Stimulated activated naive CD4-positive, alpha-beta T cell treated with Interleukin-2 at 50 U/mL for 16 hours (primary cell): ENCODE data around the gene UBE2C.
A peak's percentile ranks its signal among the peaks of the same experiment; 100 is the strongest.

Experiments used
- DNase-seq: peaks from one replicate; lab custom pipeline; 2025; lab: John Stamatoyannopoulos, UW

Gene UBE2C

DNA sequence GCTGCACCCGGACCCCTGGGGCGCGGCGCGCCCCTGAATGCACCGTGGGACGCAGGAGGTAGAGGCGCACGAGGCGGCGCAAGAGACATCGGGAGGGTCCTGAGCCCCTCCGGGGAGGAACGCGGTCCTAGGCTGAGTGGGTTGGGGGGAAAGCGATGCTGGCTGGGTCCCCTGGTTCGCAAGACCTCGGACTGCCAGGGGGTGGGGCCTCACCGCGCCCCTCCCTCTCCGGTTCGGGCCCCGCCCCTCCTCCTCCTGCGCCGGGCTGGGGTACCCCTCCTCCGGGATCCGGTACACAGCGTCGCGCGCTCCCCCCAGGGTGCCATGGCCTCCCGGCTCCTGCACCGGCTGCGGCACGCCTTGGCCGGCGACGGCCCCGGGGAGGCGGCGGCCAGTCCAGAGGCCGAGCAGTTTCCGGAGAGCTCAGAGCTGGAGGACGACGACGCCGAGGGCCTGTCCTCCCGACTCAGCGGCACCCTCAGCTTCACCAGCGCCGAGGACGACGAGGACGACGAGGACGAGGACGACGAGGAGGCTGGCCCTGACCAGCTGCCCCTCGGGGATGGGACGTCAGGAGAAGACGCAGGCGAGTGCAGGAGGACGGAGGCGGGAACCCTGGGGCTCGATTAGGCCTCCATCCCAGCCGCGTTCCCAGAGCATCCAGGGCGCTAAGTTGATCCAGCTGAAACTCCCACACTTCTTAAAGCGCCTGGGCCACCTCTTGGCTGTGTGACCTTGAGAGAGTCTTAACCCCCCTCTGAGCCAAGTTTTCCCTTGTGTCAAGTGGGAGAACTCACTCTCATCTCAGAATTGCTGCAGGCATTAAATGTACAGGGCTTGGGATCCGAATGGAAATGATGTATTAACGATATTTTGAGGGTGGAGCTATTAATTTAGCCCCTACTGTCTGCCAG lies 21.7 kb downstream of the UBE2C start:
- DNase-seq = peak; percentile 30

- DNase-seq = no peak
These were observed 22.3 kb downstream of the UBE2C start for GRCh38 chr20:45834797-45835161.

GRCh38 chr20:45835329-45835765 lies 22.9 kb downstream of the UBE2C start:
- no peak for DNase-seq

DNA sequence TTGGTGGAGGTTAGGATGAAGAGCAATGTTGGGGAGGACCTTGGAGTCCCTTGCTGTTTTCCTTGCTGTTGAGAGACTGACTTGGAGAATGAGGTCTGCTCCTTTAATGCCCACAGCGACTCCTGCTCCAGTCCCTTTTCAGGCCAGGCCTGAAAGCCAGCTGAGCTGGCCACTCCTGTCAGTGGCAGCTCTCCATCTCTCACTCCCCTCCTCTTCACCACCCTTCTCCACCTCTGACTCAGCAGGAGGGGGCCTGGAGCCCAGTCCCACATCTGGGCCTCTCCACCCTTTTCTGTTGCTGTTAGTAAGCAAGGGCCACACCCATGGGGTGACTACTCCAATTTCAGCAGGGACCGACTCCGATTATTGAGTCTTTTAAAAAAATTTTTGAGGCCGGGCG lies 23.4 kb downstream of the UBE2C start:
- DNase-seq = no peak

- DNase-seq = no peak
These were observed 24.4 kb downstream of the UBE2C start for GRCh38 chr20:45836841-45837240.

GRCh38 chr20:45840700-45841198 lies 28.3 kb downstream of the UBE2C start:
- DNase-seq = no peak

DNA sequence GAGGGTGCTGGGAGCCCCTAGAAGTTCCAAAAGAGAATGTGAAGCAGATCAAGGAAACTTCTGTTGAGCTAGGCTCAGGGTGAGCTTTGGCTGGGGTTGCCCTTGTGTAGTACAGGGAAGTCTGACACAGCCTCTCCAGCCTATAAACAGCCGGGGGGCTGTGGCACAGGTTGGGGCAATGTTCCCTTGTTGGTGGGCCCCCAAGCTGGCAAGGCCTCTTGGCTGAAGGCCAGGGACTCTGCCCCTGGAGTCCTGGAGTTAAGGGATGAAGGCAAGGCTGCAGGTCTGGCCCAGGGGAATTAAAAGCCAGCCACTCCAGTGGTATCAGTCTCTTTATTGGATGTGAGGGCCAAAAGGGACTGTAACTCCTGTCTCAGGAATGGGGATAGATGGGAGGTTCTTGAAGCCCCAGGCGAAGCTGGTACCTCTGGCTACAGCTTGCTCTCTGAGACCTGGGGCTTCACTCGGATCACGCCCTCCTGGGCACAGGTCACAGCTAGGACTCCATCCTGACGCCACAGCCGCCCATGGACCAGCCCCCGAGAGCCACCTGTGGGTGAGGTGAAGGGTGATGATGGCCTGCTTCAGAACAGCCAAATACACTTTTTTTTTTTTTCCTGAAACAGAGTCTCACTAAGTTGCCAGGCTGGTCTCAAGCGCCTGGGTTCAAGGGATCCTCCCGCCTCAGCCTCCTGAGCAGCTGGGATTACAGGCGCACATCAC lies 29.1 kb downstream of the UBE2C start:
- no peak for DNase-seq

GRCh38 chr20:45842169-45842812 lies 29.8 kb downstream of the UBE2C start:
- no peak for DNase-seq

DNA sequence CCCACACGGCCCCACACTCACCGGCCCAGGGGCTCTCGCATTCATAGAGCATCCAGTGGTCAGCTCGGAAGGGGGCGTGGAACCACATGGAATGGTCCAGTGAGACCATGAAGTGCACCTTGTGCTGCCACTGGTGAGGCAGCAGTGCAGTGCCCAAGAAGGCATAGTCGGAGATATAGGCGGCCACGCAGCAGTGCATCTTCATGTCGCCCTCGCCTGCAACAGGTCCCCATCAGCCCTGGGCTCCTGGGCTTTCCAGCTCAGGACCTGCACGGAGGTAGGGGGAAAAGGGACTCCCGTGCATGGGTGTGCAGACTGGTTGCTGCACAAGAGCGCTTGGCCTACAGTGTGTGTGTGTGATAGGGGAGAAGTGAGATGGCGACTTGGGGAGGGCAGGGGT lies 31.1 kb downstream of the UBE2C start:
- DNase-seq = no peak

DNA sequence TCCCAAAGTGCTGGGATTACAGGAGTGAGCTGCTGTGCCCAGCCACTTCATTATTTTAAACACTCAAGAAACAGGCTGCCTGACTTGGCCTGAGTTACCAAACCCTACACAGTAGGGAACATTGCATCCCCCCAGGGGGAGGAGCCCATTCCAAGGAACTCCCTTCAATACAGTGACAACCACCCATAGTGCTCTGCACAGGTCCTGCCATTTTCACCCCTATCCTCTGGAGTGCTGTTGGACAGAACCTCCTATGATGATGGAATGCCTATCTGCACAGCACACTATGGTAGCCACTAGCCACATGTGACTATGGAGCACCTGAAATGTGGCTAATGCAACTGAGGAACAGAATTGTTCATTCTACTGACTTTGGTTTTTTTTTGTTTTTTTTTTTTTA lies 33.0 kb downstream of the UBE2C start:
- no peak for DNase-seq

DNA sequence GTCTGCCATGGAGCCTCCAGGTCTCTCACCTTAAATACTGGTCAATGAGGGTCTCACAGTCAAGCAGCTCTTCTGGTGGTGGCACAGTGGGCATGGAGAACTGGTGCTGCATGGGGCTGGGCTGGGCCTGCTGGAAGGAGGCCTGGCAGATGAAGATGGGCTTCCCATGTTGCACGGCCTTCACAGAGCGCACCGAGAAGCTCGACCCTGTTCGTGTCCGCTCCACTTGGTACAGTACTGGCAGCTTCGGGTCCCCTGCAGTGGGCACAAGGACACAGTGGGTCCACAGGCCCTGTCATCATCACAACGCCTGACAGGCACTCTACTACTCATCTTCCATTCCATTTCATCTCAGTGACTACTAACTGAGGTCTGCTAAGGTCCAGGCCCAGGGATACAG lies 36.0 kb downstream of the UBE2C start:
- no peak for DNase-seq

DNA sequence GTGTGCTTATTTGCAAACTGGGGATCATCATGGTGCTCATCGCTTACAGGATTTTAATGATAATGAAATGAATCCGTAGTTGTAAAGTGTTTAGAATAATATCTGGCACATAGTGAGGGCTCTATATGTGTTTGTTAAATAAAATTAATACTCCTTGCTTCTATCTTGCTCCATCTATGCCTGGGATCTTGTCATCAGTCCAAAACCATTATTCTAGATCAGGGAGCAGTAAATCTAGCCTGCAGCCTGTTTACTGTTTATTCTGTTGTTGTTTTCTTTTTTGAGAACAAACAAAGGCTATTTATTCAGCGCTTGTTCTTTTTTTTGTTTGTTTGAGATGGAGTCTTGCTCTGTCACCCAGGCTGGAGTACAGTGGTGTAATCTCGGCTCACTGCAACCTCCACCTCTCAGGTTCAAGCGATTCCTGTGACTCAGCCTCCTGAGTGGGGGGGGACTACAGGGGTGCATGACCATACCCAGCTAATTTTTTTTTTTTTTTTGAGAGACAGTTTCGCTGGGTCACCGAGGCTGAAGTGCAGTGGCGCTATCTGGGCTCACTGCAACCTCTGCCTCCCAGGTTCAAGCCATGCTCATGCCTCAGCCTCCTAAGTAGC lies 36.6 kb downstream of the UBE2C start:
- DNase-seq = no peak

- no peak for DNase-seq
These were observed 37.8 kb downstream of the UBE2C start for GRCh38 chr20:45850238-45850637.

DNA sequence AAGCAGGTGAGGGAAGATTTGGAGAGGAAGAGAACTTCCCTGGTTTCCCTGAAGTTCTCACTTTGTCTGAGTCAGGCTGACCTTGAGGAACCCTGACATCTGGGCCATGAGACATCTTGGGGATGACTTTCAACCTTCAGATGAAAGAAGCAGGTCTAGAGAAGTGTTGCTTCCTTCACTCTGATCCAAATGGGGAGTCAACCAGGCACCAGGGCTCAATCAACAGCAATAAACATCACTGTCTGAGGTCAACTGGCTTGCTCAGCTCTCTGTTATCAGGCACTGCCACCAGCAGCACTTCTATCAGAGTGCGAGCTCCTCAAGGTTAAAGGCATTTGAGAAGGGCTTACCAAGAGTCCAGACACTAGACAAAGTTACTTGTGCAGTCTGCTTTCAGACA lies 38.5 kb downstream of the UBE2C start:
- no peak for DNase-seq

DNA sequence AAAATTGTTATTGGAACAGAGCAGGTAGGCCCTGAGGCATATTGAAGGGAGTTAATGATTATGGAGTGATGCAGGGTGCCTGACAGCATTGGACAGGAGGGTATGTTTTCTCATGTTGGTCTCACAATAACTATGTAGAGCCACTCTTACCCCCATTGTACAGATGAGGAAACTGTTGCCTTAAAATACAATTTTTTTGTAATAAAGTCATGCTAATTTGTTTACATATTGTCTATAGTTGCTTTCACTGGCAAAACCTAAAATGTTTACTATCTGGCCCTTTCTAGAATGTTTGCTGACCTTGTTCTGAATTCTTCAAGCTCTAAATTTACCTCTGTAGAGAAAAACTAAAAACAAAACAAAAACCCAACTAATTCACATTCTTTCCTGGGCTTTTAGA lies 39.1 kb downstream of the UBE2C start:
- no peak for DNase-seq

- DNase-seq = no peak
These were observed 39.9 kb downstream of the UBE2C start for GRCh38 chr20:45852326-45852725.

DNA sequence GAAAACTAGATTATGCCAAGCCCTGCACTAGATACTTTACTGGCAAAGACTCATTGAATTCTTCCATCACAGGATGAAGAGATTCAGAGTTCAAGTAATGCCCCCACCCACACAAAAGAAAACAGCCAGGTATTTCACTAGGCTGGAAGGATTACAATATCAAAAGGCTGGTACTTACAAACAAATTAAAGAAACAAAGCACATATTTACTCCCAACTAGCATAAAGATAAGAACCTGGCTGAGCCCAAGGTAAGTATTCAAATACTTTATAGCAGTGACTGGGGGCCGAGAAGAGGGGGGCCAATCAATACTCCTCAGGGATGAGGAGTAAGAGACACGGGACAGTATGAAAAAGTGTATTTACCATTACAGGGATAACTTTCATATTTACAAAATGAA lies 41.0 kb downstream of the UBE2C start:
- DNase-seq = no peak

DNA sequence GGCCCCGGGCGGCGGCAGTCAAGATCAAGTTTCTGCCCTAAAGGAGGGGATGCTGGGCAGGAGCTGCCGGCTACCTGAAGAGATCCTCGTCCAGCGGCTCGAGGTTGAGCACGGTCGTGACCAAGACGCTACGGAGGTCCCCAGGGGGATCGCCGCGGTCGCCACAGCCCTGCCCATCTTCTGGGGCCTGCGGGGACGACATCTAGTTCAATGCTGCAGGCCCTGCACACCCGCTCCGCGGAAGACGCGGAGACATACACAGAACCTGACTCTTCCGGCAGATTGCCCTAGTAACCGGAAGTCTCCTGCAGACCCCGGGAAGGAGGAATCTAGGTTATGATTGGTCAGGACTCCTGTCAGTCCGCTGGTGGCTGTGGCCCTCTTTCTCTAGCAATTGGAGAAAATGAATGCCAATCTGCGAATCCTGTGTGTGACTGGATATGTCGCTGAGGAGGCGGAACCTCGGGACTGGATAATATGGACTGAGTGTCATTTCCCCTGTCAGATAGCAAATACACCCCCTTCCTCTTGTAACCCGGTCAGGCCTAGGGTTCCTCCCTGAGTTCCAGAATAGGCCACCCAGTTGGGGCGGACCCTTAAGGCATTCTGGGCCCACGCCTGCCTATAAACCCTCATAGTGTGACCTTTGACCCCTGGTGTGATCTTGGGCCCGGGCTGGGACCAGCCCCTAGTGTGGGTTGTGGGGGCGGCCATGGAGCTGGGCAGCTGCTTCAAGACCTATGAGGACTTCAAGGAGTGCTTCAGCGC lies 44.9 kb downstream of the UBE2C start, which contains the start of the genes ACOT8 and ZSWIM3:
Gene ACOT8 (minus strand): TSS at position 279 of the 768 bp plus-strand sequence. CDS start 77 bp downstream, at position 202.
Gene ZSWIM3 (plus strand): TSS at position 501 of the 768 bp plus-strand sequence. CDS start 212 bp downstream, at position 713.
- DNase-seq = peak; percentile 92

DNA sequence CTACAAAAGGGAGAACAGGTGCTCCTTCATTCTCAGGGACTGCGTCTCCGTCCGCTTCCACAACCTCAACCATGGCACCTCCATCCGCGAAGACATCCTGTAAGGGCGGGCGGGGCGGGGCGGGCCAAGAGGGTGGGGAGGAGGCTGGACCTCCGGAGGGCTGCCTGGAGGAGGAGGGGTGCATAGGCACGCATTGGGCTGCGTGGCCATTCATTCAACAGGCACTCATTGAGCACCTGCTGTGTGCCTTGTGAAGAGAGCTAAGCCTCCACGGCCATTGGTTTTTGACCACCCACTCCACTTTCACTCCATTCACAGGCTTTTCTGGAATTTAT lies 45.4 kb downstream of the UBE2C start:
- DNase-seq = peak; percentile 46

DNA sequence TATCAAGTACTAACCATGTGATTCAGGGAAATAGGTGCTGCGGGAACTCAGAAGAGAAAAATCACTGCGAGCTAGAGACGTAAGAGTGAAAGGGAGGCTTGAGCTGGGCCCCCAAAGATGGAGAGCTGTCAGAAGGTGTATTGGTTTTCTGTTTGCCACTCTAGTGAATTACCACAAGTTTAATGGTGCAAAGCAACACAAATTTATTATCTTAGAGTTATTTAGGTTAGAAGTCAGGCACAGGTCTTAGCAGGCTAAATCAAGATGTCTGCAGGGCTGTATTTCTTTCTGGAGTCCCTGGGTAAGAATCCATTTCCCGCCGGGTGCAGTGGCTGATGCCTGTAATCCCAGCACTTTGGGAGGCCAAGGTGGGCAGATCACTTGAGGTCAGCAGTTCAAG lies 47.5 kb downstream of the UBE2C start:
- no peak for DNase-seq

- no peak for DNase-seq
These were observed 48.2 kb downstream of the UBE2C start for GRCh38 chr20:45860560-45861220.
